ENCODE results near the gene TRPC4AP.

The TRPC4AP gene

GRCh38 chr20:34990661-34991214, 101.9 kb downstream of the TRPC4AP start:
- DNase-seq (ENCODE audit: extremely low read depth in 1 of 2, low read depth in 1 of 2), result no peak

GRCh38 chr20:34990231-34990630, 102.4 kb downstream of the TRPC4AP start:
- no peak for DNase-seq (ENCODE audit: extremely low read depth in 1 of 2, low read depth in 1 of 2)

- DNase-seq (ENCODE audit: extremely low read depth in 1 of 2, low read depth in 1 of 2), result no peak
These were observed 102.9 kb downstream of the TRPC4AP start for GRCh38 chr20:34989670-34990069.

GRCh38 chr20:34989118-34989517, 103.5 kb downstream of the TRPC4AP start:
- DNase-seq (ENCODE audit: extremely low read depth in 1 of 2, low read depth in 1 of 2), result no peak

- DNase-seq (ENCODE audit: extremely low read depth in 1 of 2, low read depth in 1 of 2), result no peak
These were observed 104.4 kb downstream of the TRPC4AP start for GRCh38 chr20:34988191-34988540.

GRCh38 chr20:34987288-34988190, 105.1 kb downstream of the TRPC4AP start:
- DNase-seq (ENCODE audit: extremely low read depth in 1 of 2, low read depth in 1 of 2), result no peak

- DNase-seq (ENCODE audit: extremely low read depth in 1 of 2, low read depth in 1 of 2), result no peak
These were observed 106.0 kb downstream of the TRPC4AP start for GRCh38 chr20:34986311-34987287.

GRCh38 chr20:34985461-34986310, 106.9 kb downstream of the TRPC4AP start:
- DNase-seq (ENCODE audit: extremely low read depth in 1 of 2, low read depth in 1 of 2), result no peak

GRCh38 chr20:34984756-34985261, 107.8 kb downstream of the TRPC4AP start:
- DNase-seq (ENCODE audit: extremely low read depth in 1 of 2, low read depth in 1 of 2), result no peak

- DNase-seq (ENCODE audit: extremely low read depth in 1 of 2, low read depth in 1 of 2), result no peak
These were observed 108.4 kb downstream of the TRPC4AP start for GRCh38 chr20:34983995-34984735.

- no peak for DNase-seq (ENCODE audit: extremely low read depth in 1 of 2, low read depth in 1 of 2)
These were observed 109.4 kb downstream of the TRPC4AP start for GRCh38 chr20:34983089-34983820.

- no peak for DNase-seq (ENCODE audit: extremely low read depth in 1 of 2, low read depth in 1 of 2)
These were observed 110.1 kb downstream of the TRPC4AP start for GRCh38 chr20:34982270-34983088.

- no peak for DNase-seq (ENCODE audit: extremely low read depth in 1 of 2, low read depth in 1 of 2)
These were observed 111.9 kb downstream of the TRPC4AP start for GRCh38 chr20:34980543-34981233.

- DNase-seq (ENCODE audit: extremely low read depth in 1 of 2, low read depth in 1 of 2), result no peak
These were observed 113.0 kb downstream of the TRPC4AP start for GRCh38 chr20:34979366-34980153.

GRCh38 chr20:34978092-34978744, 114.4 kb downstream of the TRPC4AP start:
- no peak for DNase-seq (ENCODE audit: extremely low read depth in 1 of 2, low read depth in 1 of 2)
